Right lobe of liver (tissue), 4 donors: ENCODE results near the gene SGCA.

Experiments
- POLR2A ChIP-seq: fragments of 450-650 bp; IDR thresholded peaks from one replicate; pipeline ENCODE4 v1.6.1; 2017; ENCODE audit warnings: antibody characterized with exemption, mild to moderate bottlenecking
- TF ChIP-seq, protein P1 (sequence below), 4 donors: fragments of 200-600 bp in 3 of 4; fragments of 450-650 bp in 1 of 4; IDR thresholded peaks; one replicate each; pipeline versions ENCODE4 v1.5.1 to v1.8.0; 2016 to 2022; ENCODE audit warnings: antibody characterized with exemption in 4 of 4, mild to moderate bottlenecking in 2 of 4
- donor health status: DM: no; HTN: no; CAD: no.
- donor health status: DM: no; HTN: no; CAD: no.
- donor health status: DM: no; HTN: yes; CAD: no.

DNA sequence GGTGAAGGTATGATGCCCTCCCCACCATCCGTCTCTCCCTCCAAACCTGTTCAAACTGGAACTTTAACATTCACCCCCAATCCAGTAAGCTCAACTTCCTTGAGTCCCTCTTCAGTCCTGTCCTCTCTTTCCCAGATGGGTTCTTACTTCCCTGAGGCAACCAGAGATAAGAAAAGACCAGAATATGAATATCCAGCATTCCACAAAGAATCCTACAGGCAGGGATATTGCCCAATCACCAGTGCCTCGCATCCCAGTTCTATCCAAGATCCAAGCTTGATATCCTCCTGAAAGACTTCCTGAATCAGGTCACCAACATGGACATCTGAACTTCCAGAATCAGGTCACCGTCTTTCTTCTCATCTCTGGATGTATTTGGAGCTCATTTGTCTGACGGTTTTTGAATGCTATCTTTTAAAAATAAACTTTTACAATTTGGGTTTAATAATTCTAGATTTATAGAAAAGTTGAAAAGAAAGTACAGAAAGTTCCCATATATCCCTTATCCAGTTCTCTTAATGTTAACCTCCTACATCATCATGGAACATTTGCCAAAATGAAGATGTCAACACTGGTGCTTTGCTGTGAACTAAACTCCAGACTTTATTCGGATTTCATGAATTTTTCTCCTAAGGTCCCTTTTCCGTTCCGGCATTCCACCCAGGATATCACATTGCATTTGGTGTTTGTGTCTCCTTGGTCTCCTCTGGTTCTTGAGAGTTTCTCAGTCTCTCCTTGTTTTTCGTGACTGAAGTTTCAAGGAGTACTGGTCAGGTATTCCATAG is 49.4 kb downstream of the SGCA start:
- no peak for TF ChIP-seq POLR2A
- TF ChIP-seq, protein P1, sequence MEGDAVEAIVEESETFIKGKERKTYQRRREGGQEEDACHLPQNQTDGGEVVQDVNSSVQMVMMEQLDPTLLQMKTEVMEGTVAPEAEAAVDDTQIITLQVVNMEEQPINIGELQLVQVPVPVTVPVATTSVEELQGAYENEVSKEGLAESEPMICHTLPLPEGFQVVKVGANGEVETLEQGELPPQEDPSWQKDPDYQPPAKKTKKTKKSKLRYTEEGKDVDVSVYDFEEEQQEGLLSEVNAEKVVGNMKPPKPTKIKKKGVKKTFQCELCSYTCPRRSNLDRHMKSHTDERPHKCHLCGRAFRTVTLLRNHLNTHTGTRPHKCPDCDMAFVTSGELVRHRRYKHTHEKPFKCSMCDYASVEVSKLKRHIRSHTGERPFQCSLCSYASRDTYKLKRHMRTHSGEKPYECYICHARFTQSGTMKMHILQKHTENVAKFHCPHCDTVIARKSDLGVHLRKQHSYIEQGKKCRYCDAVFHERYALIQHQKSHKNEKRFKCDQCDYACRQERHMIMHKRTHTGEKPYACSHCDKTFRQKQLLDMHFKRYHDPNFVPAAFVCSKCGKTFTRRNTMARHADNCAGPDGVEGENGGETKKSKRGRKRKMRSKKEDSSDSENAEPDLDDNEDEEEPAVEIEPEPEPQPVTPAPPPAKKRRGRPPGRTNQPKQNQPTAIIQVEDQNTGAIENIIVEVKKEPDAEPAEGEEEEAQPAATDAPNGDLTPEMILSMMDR (IDR thresholded peaks at IDR 0.05), result no peak
